GM12878 (cell line): ENCODE measurements around the gene CDC34. TPM values are rescaled to one million over a fixed set of nuclear protein-coding genes. Genes with fewer than 3 reads are reported as not detected.

Source experiments
- ATAC-seq: fragments of 200-7000 bp; cut with Tn5 transposase; 3 replicates; pipeline ENCODE4 v1.9.1; 2020; ENCODE audit warnings: mild to moderate bottlenecking, moderate library complexity
- BruUV-seq: library from RNA; stranded (reverse); fragments of 400-500 nt; replicated peaks from 2 replicates; lab custom pipeline; 2021; lab: Mats Ljungman, UMichigan
- CTCF ChIA-PET: fragments of 300-600 bp; sonication (Branson Sonifier 250); formaldehyde crosslinking; extraction: SDS; loops from one replicate; lab custom pipeline; 2021; ENCODE audit warnings: inconsistent platforms; lab: Yijun Ruan, JAX
- POLR2A ChIA-PET: fragments of 350-600 bp; formaldehyde crosslinking; extraction: SDS; loops from one replicate; lab custom pipeline; 2021; ENCODE audit warnings: inconsistent platforms; lab: Charles Lee
- RAD21 ChIA-PET: fragments of 300-600 bp; sonication (Branson Sonifier 250); formaldehyde crosslinking; loops from one replicate; lab custom pipeline; 2023; ENCODE audit warnings: antibody characterized with exemption; ENCODE audit not compliant: unreplicated experiment; lab: Charles Lee
- SMC1A ChIA-PET: fragments of 300-600 bp; sonication (Branson Sonifier 250); formaldehyde crosslinking; loops from one replicate; lab custom pipeline; 2023; ENCODE audit not compliant: unreplicated experiment, uncharacterized antibody; lab: Charles Lee
- DNase-seq: peaks from one replicate; pipeline ENCODE4 v3.0.0-alpha.2; 2011; ENCODE audit warnings: low read depth, low spot score
- FAIRE-seq: peaks from 3 replicates; lab custom pipeline; 2011; peaks lifted over from hg19 to GRCh38; lab: Jason Lieb, UNC
- H2AFZ ChIP-seq: 2 replicates; pipeline ENCODE4 v1.6.0; 2011; ENCODE audit warnings: low read depth, low read length, control low read depth; ENCODE audit not compliant: control insufficient read depth
- H3K27ac ChIP-seq: 2 replicates; pipeline ENCODE4 v1.5.1; 2011; ENCODE audit warnings: control low read depth; ENCODE audit not compliant: control insufficient read depth, insufficient read depth
- H3K27me3 ChIP-seq, 2 experiments: replicated peaks in 1 of 2; 2 replicates each; pipeline versions ENCODE4 v1.6.0 to v1.6.1; 2011; ENCODE audit warnings: low read length in 1 of 2; ENCODE audit not compliant: control insufficient read depth in 2 of 2, insufficient read depth in 2 of 2
- H3K36me3 ChIP-seq, 2 experiments: 2 replicates each; pipeline ENCODE4 v1.5.1; 2011; ENCODE audit warnings: low read length in 1 of 2; ENCODE audit not compliant: control insufficient read depth in 2 of 2, insufficient read depth in 2 of 2
- H3K4me1 ChIP-seq: 2 replicates; pipeline ENCODE4 v1.6.1; 2011; ENCODE audit warnings: mild to moderate bottlenecking, low read length, moderate library complexity, mixed read lengths; ENCODE audit not compliant: control insufficient read depth, insufficient read depth
- H3K4me2 ChIP-seq: 2 replicates; pipeline ENCODE4 v1.6.0; 2011; ENCODE audit warnings: control low read depth; ENCODE audit not compliant: control insufficient read depth, insufficient read depth
- H3K4me3 ChIP-seq: fragments of 200-600 bp; sonication (generic); 2 replicates; pipeline ENCODE4 v1.5.1; 2016
- H3K79me2 ChIP-seq: 2 replicates; pipeline ENCODE4 v1.6.0; 2011; ENCODE audit warnings: low read length; ENCODE audit not compliant: control insufficient read depth, insufficient read depth
- H3K9ac ChIP-seq: 2 replicates; pipeline ENCODE4 v1.8.0; 2011; ENCODE audit warnings: low read length, control low read depth, mixed read lengths; ENCODE audit not compliant: control insufficient read depth, insufficient read depth
- H3K9me3 ChIP-seq: replicated peaks from 3 replicates; pipeline ENCODE4 v1.5.1; 2011; ENCODE audit warnings: mild to moderate bottlenecking, low read length; ENCODE audit not compliant: control insufficient read depth, insufficient read depth
- H4K20me1 ChIP-seq: 2 replicates; pipeline ENCODE4 v1.6.0; 2011; ENCODE audit not compliant: control insufficient read depth, insufficient read depth
- EGR1 ChIP-seq, 2 experiments: IDR thresholded peaks; 1 replicate in 1 of 2; 2 replicates in 1 of 2; pipeline ENCODE4 v1.6.1; 2011 to 2012; ENCODE audit warnings: low read depth in 2 of 2, low read length in 2 of 2, borderline replicate concordance in 1 of 2, mild to moderate bottlenecking in 1 of 2, moderate library complexity in 1 of 2
- ESRRA ChIP-seq: IDR thresholded peaks from 2 replicates; pipeline ENCODE4 v1.6.1; 2012; ENCODE audit warnings: mild to moderate bottlenecking, low read length, improper control_type of control experiment
- HCFC1 ChIP-seq: fragments of 150-350 bp; IDR thresholded peaks from 2 replicates; pipeline ENCODE4 v1.6.1; 2014; ENCODE audit warnings: low read length
- HDAC2 ChIP-seq: fragments of 200-600 bp; sonication (generic); IDR thresholded peaks from 2 replicates; pipeline ENCODE4 v1.6.1; 2017
- MEF2A ChIP-seq: IDR thresholded peaks from 2 replicates; pipeline ENCODE4 v1.6.1; 2011; ENCODE audit warnings: low read depth, mild to moderate bottlenecking, low read length, moderate library complexity; ENCODE audit not compliant: insufficient read depth
- MTA2 ChIP-seq: fragments of 450-650 bp; IDR thresholded peaks from 2 replicates; pipeline ENCODE4 v1.6.1; 2016; ENCODE audit warnings: low read depth, mild to moderate bottlenecking, moderate library complexity
- NFYB ChIP-seq: IDR thresholded peaks from 2 replicates; pipeline ENCODE4 v1.6.1; 2011; ENCODE audit warnings: low read depth, mild to moderate bottlenecking, low read length, improper control_type of control experiment, moderate library complexity; ENCODE audit not compliant: insufficient read depth
- POLR2A ChIP-seq: IDR thresholded peaks from 2 replicates; pipeline ENCODE4 v1.6.1; 2011; ENCODE audit warnings: low read depth, mild to moderate bottlenecking, low read length
- SP1 ChIP-seq: IDR thresholded peaks from one replicate; pipeline ENCODE4 v1.6.1; 2011; ENCODE audit warnings: low read depth, low read length
- TCF7 ChIP-seq: IDR thresholded peaks from 2 replicates; pipeline ENCODE4 v1.6.1; 2014; ENCODE audit warnings: antibody characterized with exemption, borderline replicate concordance
- WGBS: methylation state at CpG from one replicate; pipeline ENCODE4 v1.1.6; 2016; ENCODE audit warnings: low lambda C conversion rate; ENCODE audit not compliant: insufficient replicate concordance, insufficient coverage; ENCODE audit errors: missing lambda C conversion rate; 5-methylcytosine and 5-hydroxymethylcytosine counted together
- in situ Hi-C: fragments of 300-500 bp; cut with MboI; formaldehyde crosslinking; loops from 9 replicates; pipeline ENCODE4 v1.14.3; 2018; ENCODE audit warnings: mixed read lengths
- intact Hi-C: fragments of 100-400 bp; cut with micrococcal nuclease; formaldehyde crosslinking; loops from one replicate; pipeline ENCODE4 v1.14.2; 2022; ENCODE audit not compliant: unreplicated experiment
- polyA plus RNA-seq, 11 experiments: library from polyadenylated mRNA; depleted of rRNA in 4 of 11; unstranded in 6 of 11; stranded (reverse) in 5 of 11; fragments of >200 nt; fragmentation: Nextera tagmentation in 4 of 11; fragmentation: Illumina TruSeq in 1 of 11; extraction: Ambion mirVana in 4 of 11; extraction: Trizol in 1 of 11; gene quantifications; 1 replicate in 1 of 11; 2 replicates in 10 of 11; pipeline versions ENCODE4 v1.2.1 to v1.2.3, GENCODE V29; 2011 to 2016; ENCODE audit warnings: inconsistent platforms in 2 of 11, missing spikeins in 2 of 11, low read depth in 1 of 11
- total RNA-seq, 4 experiments: library from RNA; depleted of rRNA in 3 of 4; stranded (reverse); fragments of >200 nt in 3 of 4; fragmentation: Illumina TruSeq in 1 of 4; extraction: Trizol in 1 of 4; gene quantifications; 2 replicates each; pipeline versions ENCODE4 v1.2.1 to v1.2.3, GENCODE V29; 2013 to 2021
- TF ChIP-seq, protein P1 (sequence below): fragments of 150-350 bp; IDR thresholded peaks from 2 replicates; pipeline ENCODE4 v1.6.1; 2016; ENCODE audit warnings: low read depth, low read length

The CDC34 gene
- total and polyA plus RNA-seq, 10 of the 15 experiments (the other 5 are each of a cell fraction or from before 2014, with no cell fraction given) = 0.31 to 48.9 (median 28.5) TPM

DNA sequence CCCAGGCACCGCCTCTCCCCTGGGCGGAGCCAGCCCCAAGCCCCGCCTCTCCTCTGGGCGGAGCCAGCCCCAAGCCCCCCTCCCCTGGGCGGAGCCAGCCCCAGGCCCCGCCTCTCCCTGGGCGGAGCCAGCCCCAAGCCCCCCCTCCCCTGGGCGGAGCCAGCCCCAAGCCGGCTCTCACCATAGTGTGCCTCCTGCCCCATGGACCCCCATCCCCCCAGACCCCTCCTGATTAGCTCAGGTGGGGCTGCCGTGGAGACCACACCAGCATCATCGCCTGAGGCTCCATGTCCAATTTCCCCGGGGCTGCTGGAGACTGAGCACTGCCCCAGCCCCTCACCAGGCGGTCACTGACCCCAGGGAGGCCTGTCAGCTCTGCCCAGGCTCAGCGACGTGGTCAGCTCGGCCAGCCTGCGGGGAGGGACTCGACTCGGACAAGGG, 39.4 kb upstream of the CDC34 start:
- ChIA-PET POLR2A (no interaction called here), RAD21 (no interaction called here), CTCF (interaction anchor here (1.8 kb wide), 1 partner anchor 14 kb away, joined by 5 read pairs; no protein-coding TSS in a partner anchor), SMC1A (no interaction called here)
- in situ Hi-C loops = no loop called here
- Histone ChIP-seq H2AFZ (no peak overlapping the region), H4K20me1 (no peaks in the 10 kb centered on the region), H3K4me2 (no peak overlapping the region), H3K4me1 (no peaks in the 10 kb centered on the region; the same call in 1 of the 2 replicates), H3K27me3 (no peaks in the 10 kb centered on the region), H3K27ac (no peak overlapping the region), H3K79me2 (no peaks in the 10 kb centered on the region), H3K36me3 (no peaks in the 10 kb centered on the region), H3K9me3 (no peaks in the 10 kb centered on the region; the same call in 2 of the 3 replicates), H3K4me3 (no peak overlapping the region), H3K9ac (no peak overlapping the region)
- ATAC-seq (no peak), DNase-seq (no peak), FAIRE-seq (no peak)
- TF ChIP-seq, protein P1, sequence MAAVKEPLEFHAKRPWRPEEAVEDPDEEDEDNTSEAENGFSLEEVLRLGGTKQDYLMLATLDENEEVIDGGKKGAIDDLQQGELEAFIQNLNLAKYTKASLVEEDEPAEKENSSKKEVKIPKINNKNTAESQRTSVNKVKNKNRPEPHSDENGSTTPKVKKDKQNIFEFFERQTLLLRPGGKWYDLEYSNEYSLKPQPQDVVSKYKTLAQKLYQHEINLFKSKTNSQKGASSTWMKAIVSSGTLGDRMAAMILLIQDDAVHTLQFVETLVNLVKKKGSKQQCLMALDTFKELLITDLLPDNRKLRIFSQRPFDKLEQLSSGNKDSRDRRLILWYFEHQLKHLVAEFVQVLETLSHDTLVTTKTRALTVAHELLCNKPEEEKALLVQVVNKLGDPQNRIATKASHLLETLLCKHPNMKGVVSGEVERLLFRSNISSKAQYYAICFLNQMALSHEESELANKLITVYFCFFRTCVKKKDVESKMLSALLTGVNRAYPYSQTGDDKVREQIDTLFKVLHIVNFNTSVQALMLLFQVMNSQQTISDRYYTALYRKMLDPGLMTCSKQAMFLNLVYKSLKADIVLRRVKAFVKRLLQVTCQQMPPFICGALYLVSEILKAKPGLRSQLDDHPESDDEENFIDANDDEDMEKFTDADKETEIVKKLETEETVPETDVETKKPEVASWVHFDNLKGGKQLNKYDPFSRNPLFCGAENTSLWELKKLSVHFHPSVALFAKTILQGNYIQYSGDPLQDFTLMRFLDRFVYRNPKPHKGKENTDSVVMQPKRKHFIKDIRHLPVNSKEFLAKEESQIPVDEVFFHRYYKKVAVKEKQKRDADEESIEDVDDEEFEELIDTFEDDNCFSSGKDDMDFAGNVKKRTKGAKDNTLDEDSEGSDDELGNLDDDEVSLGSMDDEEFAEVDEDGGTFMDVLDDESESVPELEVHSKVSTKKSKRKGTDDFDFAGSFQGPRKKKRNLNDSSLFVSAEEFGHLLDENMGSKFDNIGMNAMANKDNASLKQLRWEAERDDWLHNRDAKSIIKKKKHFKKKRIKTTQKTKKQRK = no peak
- no peak for TF ChIP-seq MTA2
- TF ChIP-seq TCF7 = no peak
- no peak for TF ChIP-seq NFYB
- no peak for TF ChIP-seq POLR2A
- no peak for TF ChIP-seq ESRRA
- no peak for TF ChIP-seq MEF2A
- TF ChIP-seq SP1 = no peak
- no peak for TF ChIP-seq EGR1 (IDR thresholded peaks at IDR 0.05; ENCODE audit: borderline replicate concordance in 1 of 2, low read depth in 2 of 2, low read length in 2 of 2)
- TF ChIP-seq HDAC2 = no peak
- no peak for TF ChIP-seq HCFC1
- 87% methylated on average over 7 of the region's 19 CpGs for WGBS
- intact Hi-C loops = no loop called here
- no TSS peak for BruUV-seq
